ENCODE data around the gene PITX3.

PITX3 gene

GRCh38 chr10:102241444-102242117 is at the start of gene PITX3:
Gene PITX3 (minus strand): TSS chr10:102241512. CDS start chr10:102232080, 9,432 bp downstream.
- peak; percentile 46 for DNase-seq

GRCh38 chr10:102289840-102290239 is 48.5 kb upstream of the PITX3 start:
- DNase-seq, result no peak

- DNase-seq, result no peak
Observed at GRCh38 chr10:102289356-102289755, 48.0 kb upstream of the PITX3 start.

- no peak for DNase-seq
Observed at GRCh38 chr10:102287991-102288390, 46.7 kb upstream of the PITX3 start.

- DNase-seq, result no peak
Observed at GRCh38 chr10:102287538-102287937, 46.2 kb upstream of the PITX3 start.

GRCh38 chr10:102286216-102286615 is 44.9 kb upstream of the PITX3 start:
- DNase-seq, result no peak

- DNase-seq, result no peak
Observed at GRCh38 chr10:102285133-102285532, 43.8 kb upstream of the PITX3 start.

GRCh38 chr10:102284531-102284930 is 43.2 kb upstream of the PITX3 start:
- no peak for DNase-seq

GRCh38 chr10:102283890-102284289 is 42.6 kb upstream of the PITX3 start:
- DNase-seq, result no peak

- DNase-seq, result no peak
Observed at GRCh38 chr10:102283488-102283887, 42.2 kb upstream of the PITX3 start.

GRCh38 chr10:102281102-102281487 is 39.8 kb upstream of the PITX3 start:
- DNase-seq, result no peak

- DNase-seq, result no peak
Observed at GRCh38 chr10:102280397-102281101, 39.2 kb upstream of the PITX3 start.

- DNase-seq, result no peak
Observed at GRCh38 chr10:102279104-102279503, 37.8 kb upstream of the PITX3 start.

- no peak for DNase-seq
Observed at GRCh38 chr10:102275343-102275742, 34.0 kb upstream of the PITX3 start.

GRCh38 chr10:102274062-102274461 is 32.8 kb upstream of the PITX3 start:
- no peak for DNase-seq

- no peak for DNase-seq
Observed at GRCh38 chr10:102269017-102269416, 27.7 kb upstream of the PITX3 start.

GRCh38 chr10:102268375-102268888 is 27.1 kb upstream of the PITX3 start:
- DNase-seq, result no peak

GRCh38 chr10:102267748-102268147 is 26.4 kb upstream of the PITX3 start:
- DNase-seq, result no peak

GRCh38 chr10:102266670-102267069 is 25.4 kb upstream of the PITX3 start:
- DNase-seq, result no peak

GRCh38 chr10:102264371-102264770 is 23.1 kb upstream of the PITX3 start:
- no peak for DNase-seq

GRCh38 chr10:102262744-102263370 is 21.5 kb upstream of the PITX3 start:
- no peak for DNase-seq

GRCh38 chr10:102261842-102262241 is 20.5 kb upstream of the PITX3 start:
- DNase-seq, result no peak

GRCh38 chr10:102261196-102261595 is 19.9 kb upstream of the PITX3 start:
- no peak for DNase-seq

- DNase-seq, result no peak
Observed at GRCh38 chr10:102255404-102255803, 14.1 kb upstream of the PITX3 start.
